ENCODE data around the gene PRKAA1.

GRCh38 chr5:40847525-40847924, 49.4 kb upstream of the PRKAA1 start:
- TF ChIP-seq, protein P1, sequence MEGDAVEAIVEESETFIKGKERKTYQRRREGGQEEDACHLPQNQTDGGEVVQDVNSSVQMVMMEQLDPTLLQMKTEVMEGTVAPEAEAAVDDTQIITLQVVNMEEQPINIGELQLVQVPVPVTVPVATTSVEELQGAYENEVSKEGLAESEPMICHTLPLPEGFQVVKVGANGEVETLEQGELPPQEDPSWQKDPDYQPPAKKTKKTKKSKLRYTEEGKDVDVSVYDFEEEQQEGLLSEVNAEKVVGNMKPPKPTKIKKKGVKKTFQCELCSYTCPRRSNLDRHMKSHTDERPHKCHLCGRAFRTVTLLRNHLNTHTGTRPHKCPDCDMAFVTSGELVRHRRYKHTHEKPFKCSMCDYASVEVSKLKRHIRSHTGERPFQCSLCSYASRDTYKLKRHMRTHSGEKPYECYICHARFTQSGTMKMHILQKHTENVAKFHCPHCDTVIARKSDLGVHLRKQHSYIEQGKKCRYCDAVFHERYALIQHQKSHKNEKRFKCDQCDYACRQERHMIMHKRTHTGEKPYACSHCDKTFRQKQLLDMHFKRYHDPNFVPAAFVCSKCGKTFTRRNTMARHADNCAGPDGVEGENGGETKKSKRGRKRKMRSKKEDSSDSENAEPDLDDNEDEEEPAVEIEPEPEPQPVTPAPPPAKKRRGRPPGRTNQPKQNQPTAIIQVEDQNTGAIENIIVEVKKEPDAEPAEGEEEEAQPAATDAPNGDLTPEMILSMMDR (IDR thresholded peaks at IDR 0.05), result no peak
- TF ChIP-seq POLR2A (IDR thresholded peaks at IDR 0.05), result no peak
